Measurements from ENCODE around the gene ZC3H12D. TPM values are rescaled to one million over a fixed set of nuclear protein-coding genes. Genes with fewer than 3 reads are reported as not detected.

Gene ZC3H12D
- total and polyA plus RNA-seq, 2 of the 13 experiments (the other 11 are each of a cell fraction or from before 2014, with no cell fraction given): 1.2 to 2.7 TPM

DNA sequence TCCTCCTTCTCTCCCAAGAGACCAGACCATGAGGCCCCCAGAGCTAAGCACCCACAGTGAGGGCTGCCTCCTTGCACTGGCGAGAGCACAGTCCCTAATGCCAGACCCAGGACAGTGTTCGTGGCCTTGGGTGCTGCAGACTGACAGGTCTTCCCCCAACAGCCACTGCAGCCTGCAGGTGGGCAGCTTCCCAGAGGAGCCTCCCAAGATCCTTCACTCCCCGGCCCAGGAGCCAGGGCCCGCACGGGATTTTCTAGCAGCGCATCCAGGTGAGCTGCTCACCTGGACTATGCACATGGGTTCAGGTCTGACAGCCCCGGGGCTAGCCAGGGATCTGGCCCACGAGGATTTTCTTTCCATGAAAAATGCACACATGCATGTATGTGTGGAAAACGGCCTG is 43.1 kb downstream of the ZC3H12D start (continued):
- no peak for TF ChIP-seq ATF7-NPFF (CRISPR knock-in tag; IDR thresholded peaks at IDR 0.05; ENCODE audit: low read depth)
- no peak for TF ChIP-seq GZF1 (CRISPR knock-in tag; IDR thresholded peaks at IDR 0.05)
- no peak for TF ChIP-seq TSC22D2 (CRISPR knock-in tag; IDR thresholded peaks at IDR 0.05; ENCODE audit: borderline replicate concordance)
- no peak for TF ChIP-seq CHD2 (IDR thresholded peaks at IDR 0.05; ENCODE audit: low read depth, low read length)
- TF ChIP-seq, protein P1, sequence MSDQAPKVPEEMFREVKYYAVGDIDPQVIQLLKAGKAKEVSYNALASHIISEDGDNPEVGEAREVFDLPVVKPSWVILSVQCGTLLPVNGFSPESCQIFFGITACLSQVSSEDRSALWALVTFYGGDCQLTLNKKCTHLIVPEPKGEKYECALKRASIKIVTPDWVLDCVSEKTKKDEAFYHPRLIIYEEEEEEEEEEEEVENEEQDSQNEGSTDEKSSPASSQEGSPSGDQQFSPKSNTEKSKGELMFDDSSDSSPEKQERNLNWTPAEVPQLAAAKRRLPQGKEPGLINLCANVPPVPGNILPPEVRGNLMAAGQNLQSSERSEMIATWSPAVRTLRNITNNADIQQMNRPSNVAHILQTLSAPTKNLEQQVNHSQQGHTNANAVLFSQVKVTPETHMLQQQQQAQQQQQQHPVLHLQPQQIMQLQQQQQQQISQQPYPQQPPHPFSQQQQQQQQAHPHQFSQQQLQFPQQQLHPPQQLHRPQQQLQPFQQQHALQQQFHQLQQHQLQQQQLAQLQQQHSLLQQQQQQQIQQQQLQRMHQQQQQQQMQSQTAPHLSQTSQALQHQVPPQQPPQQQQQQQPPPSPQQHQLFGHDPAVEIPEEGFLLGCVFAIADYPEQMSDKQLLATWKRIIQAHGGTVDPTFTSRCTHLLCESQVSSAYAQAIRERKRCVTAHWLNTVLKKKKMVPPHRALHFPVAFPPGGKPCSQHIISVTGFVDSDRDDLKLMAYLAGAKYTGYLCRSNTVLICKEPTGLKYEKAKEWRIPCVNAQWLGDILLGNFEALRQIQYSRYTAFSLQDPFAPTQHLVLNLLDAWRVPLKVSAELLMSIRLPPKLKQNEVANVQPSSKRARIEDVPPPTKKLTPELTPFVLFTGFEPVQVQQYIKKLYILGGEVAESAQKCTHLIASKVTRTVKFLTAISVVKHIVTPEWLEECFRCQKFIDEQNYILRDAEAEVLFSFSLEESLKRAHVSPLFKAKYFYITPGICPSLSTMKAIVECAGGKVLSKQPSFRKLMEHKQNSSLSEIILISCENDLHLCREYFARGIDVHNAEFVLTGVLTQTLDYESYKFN (CRISPR knock-in tag; conservative IDR thresholded peaks at IDR 0.05): peak; percentile 6; the same call in 1 of the 2 replicates
- TF ChIP-seq, protein P2, sequence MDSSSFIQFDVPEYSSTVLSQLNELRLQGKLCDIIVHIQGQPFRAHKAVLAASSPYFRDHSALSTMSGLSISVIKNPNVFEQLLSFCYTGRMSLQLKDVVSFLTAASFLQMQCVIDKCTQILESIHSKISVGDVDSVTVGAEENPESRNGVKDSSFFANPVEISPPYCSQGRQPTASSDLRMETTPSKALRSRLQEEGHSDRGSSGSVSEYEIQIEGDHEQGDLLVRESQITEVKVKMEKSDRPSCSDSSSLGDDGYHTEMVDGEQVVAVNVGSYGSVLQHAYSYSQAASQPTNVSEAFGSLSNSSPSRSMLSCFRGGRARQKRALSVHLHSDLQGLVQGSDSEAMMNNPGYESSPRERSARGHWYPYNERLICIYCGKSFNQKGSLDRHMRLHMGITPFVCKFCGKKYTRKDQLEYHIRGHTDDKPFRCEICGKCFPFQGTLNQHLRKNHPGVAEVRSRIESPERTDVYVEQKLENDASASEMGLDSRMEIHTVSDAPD (CRISPR knock-in tag; IDR thresholded peaks at IDR 0.05): no peak
- no peak for TF ChIP-seq ZNF44 (CRISPR knock-in tag; IDR thresholded peaks at IDR 0.05)
- no peak for TF ChIP-seq THYN1 (CRISPR knock-in tag; IDR thresholded peaks at IDR 0.05; ENCODE audit: borderline replicate concordance, low read depth)
- TF ChIP-seq ZNF841 (CRISPR knock-in tag; IDR thresholded peaks at IDR 0.05; ENCODE audit: borderline replicate concordance): no peak
- TF ChIP-seq, protein P3, sequence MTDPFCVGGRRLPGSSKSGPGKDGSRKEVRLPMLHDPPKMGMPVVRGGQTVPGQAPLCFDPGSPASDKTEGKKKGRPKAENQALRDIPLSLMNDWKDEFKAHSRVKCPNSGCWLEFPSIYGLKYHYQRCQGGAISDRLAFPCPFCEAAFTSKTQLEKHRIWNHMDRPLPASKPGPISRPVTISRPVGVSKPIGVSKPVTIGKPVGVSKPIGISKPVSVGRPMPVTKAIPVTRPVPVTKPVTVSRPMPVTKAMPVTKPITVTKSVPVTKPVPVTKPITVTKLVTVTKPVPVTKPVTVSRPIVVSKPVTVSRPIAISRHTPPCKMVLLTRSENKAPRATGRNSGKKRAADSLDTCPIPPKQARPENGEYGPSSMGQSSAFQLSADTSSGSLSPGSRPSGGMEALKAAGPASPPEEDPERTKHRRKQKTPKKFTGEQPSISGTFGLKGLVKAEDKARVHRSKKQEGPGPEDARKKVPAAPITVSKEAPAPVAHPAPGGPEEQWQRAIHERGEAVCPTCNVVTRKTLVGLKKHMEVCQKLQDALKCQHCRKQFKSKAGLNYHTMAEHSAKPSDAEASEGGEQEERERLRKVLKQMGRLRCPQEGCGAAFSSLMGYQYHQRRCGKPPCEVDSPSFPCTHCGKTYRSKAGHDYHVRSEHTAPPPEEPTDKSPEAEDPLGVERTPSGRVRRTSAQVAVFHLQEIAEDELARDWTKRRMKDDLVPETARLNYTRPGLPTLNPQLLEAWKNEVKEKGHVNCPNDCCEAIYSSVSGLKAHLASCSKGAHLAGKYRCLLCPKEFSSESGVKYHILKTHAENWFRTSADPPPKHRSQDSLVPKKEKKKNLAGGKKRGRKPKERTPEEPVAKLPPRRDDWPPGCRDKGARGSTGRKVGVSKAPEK (CRISPR knock-in tag; IDR thresholded peaks at IDR 0.05; ENCODE audit: borderline replicate concordance): no peak
- 0 out of 2 replicates have a peak, but pooled peaks have one; percentile 9 for TF ChIP-seq ZNF343 (CRISPR knock-in tag; IDR thresholded peaks at IDR 0.05)
- TF ChIP-seq, protein P4, sequence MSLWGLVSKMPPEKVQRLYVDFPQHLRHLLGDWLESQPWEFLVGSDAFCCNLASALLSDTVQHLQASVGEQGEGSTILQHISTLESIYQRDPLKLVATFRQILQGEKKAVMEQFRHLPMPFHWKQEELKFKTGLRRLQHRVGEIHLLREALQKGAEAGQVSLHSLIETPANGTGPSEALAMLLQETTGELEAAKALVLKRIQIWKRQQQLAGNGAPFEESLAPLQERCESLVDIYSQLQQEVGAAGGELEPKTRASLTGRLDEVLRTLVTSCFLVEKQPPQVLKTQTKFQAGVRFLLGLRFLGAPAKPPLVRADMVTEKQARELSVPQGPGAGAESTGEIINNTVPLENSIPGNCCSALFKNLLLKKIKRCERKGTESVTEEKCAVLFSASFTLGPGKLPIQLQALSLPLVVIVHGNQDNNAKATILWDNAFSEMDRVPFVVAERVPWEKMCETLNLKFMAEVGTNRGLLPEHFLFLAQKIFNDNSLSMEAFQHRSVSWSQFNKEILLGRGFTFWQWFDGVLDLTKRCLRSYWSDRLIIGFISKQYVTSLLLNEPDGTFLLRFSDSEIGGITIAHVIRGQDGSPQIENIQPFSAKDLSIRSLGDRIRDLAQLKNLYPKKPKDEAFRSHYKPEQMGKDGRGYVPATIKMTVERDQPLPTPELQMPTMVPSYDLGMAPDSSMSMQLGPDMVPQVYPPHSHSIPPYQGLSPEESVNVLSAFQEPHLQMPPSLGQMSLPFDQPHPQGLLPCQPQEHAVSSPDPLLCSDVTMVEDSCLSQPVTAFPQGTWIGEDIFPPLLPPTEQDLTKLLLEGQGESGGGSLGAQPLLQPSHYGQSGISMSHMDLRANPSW (CRISPR knock-in tag; IDR thresholded peaks at IDR 0.05; ENCODE audit: borderline replicate concordance): no peak
- no peak for TF ChIP-seq NCOR1 (IDR thresholded peaks at IDR 0.05; ENCODE audit: borderline replicate concordance, low read length)
- TF ChIP-seq, protein P5, sequence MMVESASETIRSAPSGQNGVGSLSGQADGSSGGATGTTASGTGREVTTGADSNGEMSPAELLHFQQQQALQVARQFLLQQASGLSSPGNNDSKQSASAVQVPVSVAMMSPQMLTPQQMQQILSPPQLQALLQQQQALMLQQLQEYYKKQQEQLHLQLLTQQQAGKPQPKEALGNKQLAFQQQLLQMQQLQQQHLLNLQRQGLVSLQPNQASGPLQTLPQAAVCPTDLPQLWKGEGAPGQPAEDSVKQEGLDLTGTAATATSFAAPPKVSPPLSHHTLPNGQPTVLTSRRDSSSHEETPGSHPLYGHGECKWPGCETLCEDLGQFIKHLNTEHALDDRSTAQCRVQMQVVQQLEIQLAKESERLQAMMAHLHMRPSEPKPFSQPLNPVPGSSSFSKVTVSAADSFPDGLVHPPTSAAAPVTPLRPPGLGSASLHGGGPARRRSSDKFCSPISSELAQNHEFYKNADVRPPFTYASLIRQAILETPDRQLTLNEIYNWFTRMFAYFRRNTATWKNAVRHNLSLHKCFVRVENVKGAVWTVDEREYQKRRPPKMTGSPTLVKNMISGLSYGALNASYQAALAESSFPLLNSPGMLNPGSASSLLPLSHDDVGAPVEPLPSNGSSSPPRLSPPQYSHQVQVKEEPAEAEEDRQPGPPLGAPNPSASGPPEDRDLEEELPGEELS (CRISPR knock-in tag; IDR thresholded peaks at IDR 0.05): 0 out of 2 replicates have a peak, but pooled peaks have one; percentile 3
- TF ChIP-seq NCOA1 (CRISPR knock-in tag; IDR thresholded peaks at IDR 0.05): no peak
- no peak for TF ChIP-seq ZNF780A (CRISPR knock-in tag; IDR thresholded peaks at IDR 0.05)
- peak; percentile 29; the same call in 1 of the 2 replicates for TF ChIP-seq ZNF768 (CRISPR knock-in tag; IDR thresholded peaks at IDR 0.05)

Data from HepG2 (cell line).